Skeletal muscle tissue (tissue), 2 donors: ENCODE results near the gene TCEAL7. TPM values are rescaled to one million over a fixed set of nuclear protein-coding genes. Genes with fewer than 3 reads are reported as not detected.

ENCODE experiments used
- small RNA-seq: library from RNA; depleted of rRNA; stranded (forward); fragments of <200 nt; gene quantifications from one replicate; pipeline ENCODE3, GENCODE V24; 2014
- total RNA-seq: library from RNA; depleted of rRNA; stranded (reverse); fragments of >200 nt; gene quantifications from one replicate; pipeline ENCODE4 v1.2.3, GENCODE V29; 2014

The TCEAL7 gene
- total RNA-seq, 1 donor from 2014 or later: 112 TPM

Small RNA genes lying within 50 kb of the gene (small RNA-seq; reads per million reads assigned to genes)
- not detected for gene Z92846.1

Other genes with a start within 250 kb of the TCEAL7 start
- gene NXF3, start 237.1 kb upstream of the TCEAL7 start, total RNA-seq: not detected
- gene BEX4, start 115.1 kb upstream of the TCEAL7 start, total RNA-seq: 13.6 TPM
- gene TCEAL8, start 75.1 kb upstream of the TCEAL7 start, total RNA-seq: 99.2 TPM
- 0.52 TPM for gene TCEAL5, start 53.5 kb upstream of the TCEAL7 start, total RNA-seq
- gene BEX2, start 19.2 kb upstream of the TCEAL7 start, total RNA-seq: 21.4 TPM
- 74.1 TPM for gene TCEAL9, start 26.3 kb downstream of the TCEAL7 start, total RNA-seq
- 110 TPM for gene BEX3, start 46.3 kb downstream of the TCEAL7 start, total RNA-seq
- 0.52 TPM for gene RAB40A, start 189.2 kb downstream of the TCEAL7 start, total RNA-seq